Pancreas (tissue), 10 donors: Measurements from ENCODE around the gene MRC1. TPM values are rescaled to one million over a fixed set of nuclear protein-coding genes. Genes with fewer than 3 reads are reported as not detected.

ENCODE experiments used
- ATAC-seq, 4 donors: fragments of 200-7000 bp; cut with Tn5 transposase; one replicate each; pipeline versions ENCODE4 v1.8.0 to v1.9.1; 2020; ENCODE audit warnings: mild to moderate bottlenecking in 4 of 4, moderate library complexity in 4 of 4
- DNase-seq, 6 donors: peaks; one replicate each; pipeline ENCODE4 v3.0.0-alpha.2; 2020
- FAIRE-seq: peaks from 2 replicates; lab custom pipeline; 2012; peaks lifted over from hg19 to GRCh38; lab: Jason Lieb, UNC
- H3K27ac ChIP-seq, 4 donors: fragments of 200-600 bp; sonication (generic); 1 replicate in 3 of 4; 2 replicates in 1 of 4; pipeline versions ENCODE4 v1.5.0 to v1.8.0; 2020
- H3K27me3 ChIP-seq, 4 donors: fragments of 200-600 bp; one replicate each; pipeline ENCODE4 v1.8.0; 2021
- H3K36me3 ChIP-seq, 3 donors: fragments of 200-600 bp; sonication (generic) in 1 of 3; one replicate each; pipeline versions ENCODE4 v1.5.0 to v1.8.0; 2020 to 2021
- H3K4me1 ChIP-seq, 3 donors: fragments of 200-600 bp; one replicate each; pipeline ENCODE4 v1.8.0; 2021
- H3K4me3 ChIP-seq, 4 donors: fragments of 200-600 bp; sonication (generic) in 2 of 4; one replicate each; pipeline versions ENCODE4 v1.5.0 to v1.8.0; 2020 to 2021
- H3K9me3 ChIP-seq, 4 donors: fragments of 200-600 bp; one replicate each; pipeline ENCODE4 v1.8.0; 2021
- WGBS, 2 donors: extraction: QIAGEN DNeasy Blood & Tissue Kit; methylation state at CpG; one replicate each; pipeline ENCODE4 v1.1.7; 2013; 5-methylcytosine and 5-hydroxymethylcytosine counted together
- intact Hi-C, 3 donors: fragments of 100-400 bp; cut with DNase I; formaldehyde crosslinking; loops; one replicate each; pipeline versions ENCODE4 v1.11.1 to v1.14.2; 2022
- polyA plus RNA-seq, 2 donors: library from polyadenylated mRNA; stranded (reverse); fragments of 200-250 nt; gene quantifications; one replicate each; pipeline ENCODE4 v1.2.3, GENCODE V29; 2013
- total RNA-seq, 6 donors: library from RNA; stranded (reverse); fragmentation: NEBNext Ultra II Directional in 4 of 6; extraction: Animal tissue kit (Norgen Biotek cat#: 25700) in 4 of 6; gene quantifications; one replicate each; pipeline versions ENCODE4 v1.2.1 to v1.2.4, GENCODE V29; 2021 to 2023
- TF ChIP-seq, protein P1 (sequence below), 4 donors: fragments of 200-600 bp; sonication (generic) in 3 of 4; IDR thresholded peaks; one replicate each; pipeline versions ENCODE4 v1.5.0 to v1.8.0; 2021; ENCODE audit warnings: antibody characterized with exemption in 4 of 4
- donor health status: healthy with polysubstance abuse.
- donor health status: DM: no; HTN: no; CAD: no; lungs with moderate emphysema.
- donor health status: DM: no; HTN: no; CAD: no.
- donor health status: control.
- donor health status: control.
- donor health status: Bipolar disorder and iron deficiency.
- donor health status: DM: yes; HTN: yes; CAD: no.
- donor health status: DM: no; HTN: no; CAD: no.
- donor health status: DM: no; HTN: no; CAD: no.
- donor health status: DM: yes; HTN: yes; CAD: no.

Gene MRC1
- total and polyA plus RNA-seq, 8 donors: 1.2 to 23.6 (median 3.1) TPM

GRCh38 chr10:17787087-17787961 lies 21.8 kb upstream of the MRC1 start:
- 88 to 95% methylated on average over 13 of the region's 13 CpGs for WGBS, 2 donors
- H3K36me3 ChIP-seq: no peaks in the 10 kb centered on the region
- H3K4me1 ChIP-seq: peaks cover 0 to 15% (median 0%) of the 10 kb centered on the region in 3 donors
- DNase-seq (no peak), FAIRE-seq (no peak), ATAC-seq (no peak)
- no peaks in the 10 kb centered on the region for H3K9me3 ChIP-seq
- TF ChIP-seq, protein P1, sequence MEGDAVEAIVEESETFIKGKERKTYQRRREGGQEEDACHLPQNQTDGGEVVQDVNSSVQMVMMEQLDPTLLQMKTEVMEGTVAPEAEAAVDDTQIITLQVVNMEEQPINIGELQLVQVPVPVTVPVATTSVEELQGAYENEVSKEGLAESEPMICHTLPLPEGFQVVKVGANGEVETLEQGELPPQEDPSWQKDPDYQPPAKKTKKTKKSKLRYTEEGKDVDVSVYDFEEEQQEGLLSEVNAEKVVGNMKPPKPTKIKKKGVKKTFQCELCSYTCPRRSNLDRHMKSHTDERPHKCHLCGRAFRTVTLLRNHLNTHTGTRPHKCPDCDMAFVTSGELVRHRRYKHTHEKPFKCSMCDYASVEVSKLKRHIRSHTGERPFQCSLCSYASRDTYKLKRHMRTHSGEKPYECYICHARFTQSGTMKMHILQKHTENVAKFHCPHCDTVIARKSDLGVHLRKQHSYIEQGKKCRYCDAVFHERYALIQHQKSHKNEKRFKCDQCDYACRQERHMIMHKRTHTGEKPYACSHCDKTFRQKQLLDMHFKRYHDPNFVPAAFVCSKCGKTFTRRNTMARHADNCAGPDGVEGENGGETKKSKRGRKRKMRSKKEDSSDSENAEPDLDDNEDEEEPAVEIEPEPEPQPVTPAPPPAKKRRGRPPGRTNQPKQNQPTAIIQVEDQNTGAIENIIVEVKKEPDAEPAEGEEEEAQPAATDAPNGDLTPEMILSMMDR (IDR thresholded peaks at IDR 0.05): no peak
- H3K27ac ChIP-seq: no peak overlapping the region
- intact Hi-C loops: no loop called here
- H3K4me3 ChIP-seq: no peak overlapping the region
- no peaks in the 10 kb centered on the region for H3K27me3 ChIP-seq

DNA sequence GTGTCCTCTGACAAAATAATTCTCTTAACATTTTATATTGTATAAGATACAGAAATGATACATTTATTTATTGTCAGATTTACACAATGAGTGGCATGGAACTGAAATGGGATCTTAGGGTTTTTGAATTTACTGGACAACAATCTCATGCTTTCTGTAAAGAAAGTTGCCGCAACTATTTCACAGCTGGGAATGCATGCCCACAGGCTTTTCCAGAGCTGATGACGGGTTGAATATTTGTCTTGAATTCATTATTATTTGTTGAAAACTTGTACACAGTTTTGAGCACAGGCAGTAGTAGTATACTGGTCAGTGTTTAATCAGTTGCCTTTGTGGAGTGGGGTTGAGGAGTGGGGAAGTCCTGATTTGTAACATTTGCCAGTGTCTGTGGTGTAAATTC lies 20.5 kb upstream of the MRC1 start:
- Histone ChIP-seq H3K27me3 (no peaks in the 10 kb centered on the region), H3K4me1 (peaks cover 5 to 25% (median 8%) of the 10 kb centered on the region in 3 donors), H3K9me3 (no peaks in the 10 kb centered on the region), H3K27ac (no peak overlapping the region), H3K36me3 (no peaks in the 10 kb centered on the region), H3K4me3 (no peak overlapping the region)
- DNase-seq: no peak
- intact Hi-C loops: no loop called here
- no peak for ATAC-seq
- TF ChIP-seq, protein P1 (IDR thresholded peaks at IDR 0.05): no peak
- no peak for FAIRE-seq
- WGBS, 2 donors: 91 to 98% methylated on average over 2 of the region's 2 CpGs

DNA sequence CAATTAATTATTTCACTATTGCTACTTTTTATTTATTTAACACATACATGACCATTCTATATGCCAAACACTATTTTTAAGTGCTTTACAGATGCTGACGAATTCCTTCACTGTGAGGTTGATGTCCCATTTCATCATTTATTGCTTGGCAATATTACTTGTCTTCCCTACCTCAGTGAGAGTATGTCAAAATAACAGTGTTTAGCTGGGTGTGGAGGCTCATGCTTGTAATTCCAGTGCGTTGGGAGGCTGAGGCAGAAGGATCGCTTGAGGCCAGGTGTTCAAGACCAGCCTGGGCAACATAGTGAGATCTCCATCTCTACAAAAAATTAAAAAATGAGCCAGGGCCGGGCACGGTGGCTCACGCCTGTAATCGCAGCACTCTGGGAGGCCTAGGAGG lies 19.8 kb upstream of the MRC1 start:
- Histone ChIP-seq H3K27me3 (no peaks in the 10 kb centered on the region), H3K9me3 (no peaks in the 10 kb centered on the region), H3K4me3 (no peak overlapping the region), H3K36me3 (no peaks in the 10 kb centered on the region), H3K4me1 (peaks cover 6 to 21% (median 9%) of the 10 kb centered on the region in 3 donors), H3K27ac (no peak overlapping the region)
- WGBS, 2 donors: 94% methylated on average over 7 of the region's 7 CpGs
- ATAC-seq (no peak), DNase-seq (no peak), FAIRE-seq (no peak)
- TF ChIP-seq, protein P1 (IDR thresholded peaks at IDR 0.05): no peak
- intact Hi-C loops: no loop called here

DNA sequence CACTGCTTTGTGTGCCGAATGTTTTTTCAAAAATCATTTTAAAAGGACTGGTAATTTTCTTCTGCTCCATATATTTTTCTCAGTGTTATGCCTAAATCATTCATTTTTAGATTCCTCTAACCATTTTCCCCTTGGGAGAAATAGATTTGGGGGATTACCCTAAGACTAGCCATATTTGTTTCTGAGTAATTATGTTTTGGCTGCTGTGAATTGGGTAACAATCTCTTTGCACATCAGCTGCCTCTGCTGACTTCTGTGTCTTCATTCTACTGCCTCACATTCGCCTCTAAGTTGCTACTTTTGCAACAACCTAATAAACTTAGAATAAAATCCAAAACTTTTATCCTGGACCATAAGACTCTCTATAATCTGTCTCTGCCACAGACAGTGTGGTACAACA lies 18.5 kb upstream of the MRC1 start:
- ATAC-seq: no peak
- Histone ChIP-seq H3K27me3 (no peaks in the 10 kb centered on the region), H3K9me3 (no peaks in the 10 kb centered on the region), H3K4me3 (no peak overlapping the region), H3K36me3 (no peaks in the 10 kb centered on the region), H3K27ac (no peak overlapping the region), H3K4me1 (peaks cover 6 to 24% (median 15%) of the 10 kb centered on the region in 3 donors)
- TF ChIP-seq, protein P1 (IDR thresholded peaks at IDR 0.05): no peak
- WGBS, 2 donors: 90 to 92% methylated on average over 2 of the region's 2 CpGs
- no peak for FAIRE-seq
- DNase-seq: no peak
- intact Hi-C loops: no loop called here

- intact Hi-C loops: no loop called here
- no peak for DNase-seq
- no peak for FAIRE-seq
- H3K36me3 ChIP-seq: no peaks in the 10 kb centered on the region
- ATAC-seq: no peak
- peaks cover 6 to 24% (median 15%) of the 10 kb centered on the region in 3 donors for H3K4me1 ChIP-seq
- TF ChIP-seq, protein P1 (IDR thresholded peaks at IDR 0.05): no peak
- H3K9me3 ChIP-seq: no peaks in the 10 kb centered on the region
- H3K4me3 ChIP-seq: no peak overlapping the region
- H3K27ac ChIP-seq: peak overlapping the region in 2 of 4 donors; percentile 64 to 82
- no peaks in the 10 kb centered on the region for H3K27me3 ChIP-seq
These were observed 16.2 kb upstream of the MRC1 start for GRCh38 chr10:17792991-17793390.
